GM21381 (cell line): ENCODE measurements around the gene ABCA7.
"Not testable (repeated sequence)": the region's sequence is repeated elsewhere in the genome, so short reads cannot be mapped to it uniquely, and the experiment has no call there.

Source experiments
- ATAC-seq: cut with Tn5 transposase; IDR thresholded peaks from one replicate; pipeline ENCODE4 v1.9.1; 2021; ENCODE audit warnings: mild to moderate bottlenecking, moderate library complexity; ENCODE audit not compliant: unreplicated experiment

ABCA7 gene

DNA sequence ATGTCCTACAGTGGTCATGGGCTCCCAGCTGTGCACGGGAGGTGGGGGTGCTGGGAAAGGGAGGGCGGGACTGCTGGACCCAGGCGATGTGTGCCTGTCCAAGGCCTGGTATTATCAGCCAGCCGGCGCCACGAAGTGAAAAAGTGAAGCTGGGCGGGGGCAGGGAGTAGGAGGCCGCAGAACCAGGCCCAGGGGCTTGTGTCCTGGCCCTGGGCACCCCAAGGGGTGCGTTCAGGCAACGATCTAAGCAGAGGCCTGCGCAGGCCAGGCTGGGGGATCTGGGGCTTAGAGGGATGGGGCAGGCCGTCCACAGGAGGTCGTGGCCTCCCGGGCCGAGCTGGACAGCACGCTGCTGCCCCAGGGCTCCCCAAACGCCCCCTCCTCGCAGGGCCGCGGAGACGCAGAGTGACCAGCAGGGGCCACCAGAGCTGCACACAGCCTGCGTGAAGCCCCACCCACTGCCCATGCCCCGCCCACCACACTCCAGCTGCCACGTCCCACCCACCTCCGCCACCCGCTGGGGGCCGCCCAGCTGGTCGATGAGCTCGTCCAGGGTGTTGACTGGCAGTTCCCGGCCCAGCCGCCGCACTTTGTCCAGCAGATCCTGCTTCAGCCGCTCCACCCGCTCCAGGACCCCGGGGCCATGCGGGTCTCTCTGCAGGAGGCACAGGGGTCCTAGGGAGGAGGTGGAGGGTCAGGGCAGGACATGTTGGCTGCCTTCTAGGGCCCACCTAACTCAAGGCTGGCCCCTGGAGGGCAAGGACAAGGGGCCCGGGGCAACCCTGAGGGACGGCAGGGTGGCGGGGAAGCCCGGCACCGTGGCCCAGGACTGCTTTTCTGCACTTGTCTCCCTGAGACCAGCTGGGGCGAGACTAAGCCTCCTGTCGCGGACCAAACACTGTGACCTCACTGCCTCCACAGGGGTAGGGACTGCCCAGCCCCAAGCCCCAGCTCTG, 73.4 kb downstream of the ABCA7 start:
- ATAC-seq, result peak; percentile 57

GRCh38 chr19:1113986-1114483, 74.1 kb downstream of the ABCA7 start:
- no peak for ATAC-seq

DNA sequence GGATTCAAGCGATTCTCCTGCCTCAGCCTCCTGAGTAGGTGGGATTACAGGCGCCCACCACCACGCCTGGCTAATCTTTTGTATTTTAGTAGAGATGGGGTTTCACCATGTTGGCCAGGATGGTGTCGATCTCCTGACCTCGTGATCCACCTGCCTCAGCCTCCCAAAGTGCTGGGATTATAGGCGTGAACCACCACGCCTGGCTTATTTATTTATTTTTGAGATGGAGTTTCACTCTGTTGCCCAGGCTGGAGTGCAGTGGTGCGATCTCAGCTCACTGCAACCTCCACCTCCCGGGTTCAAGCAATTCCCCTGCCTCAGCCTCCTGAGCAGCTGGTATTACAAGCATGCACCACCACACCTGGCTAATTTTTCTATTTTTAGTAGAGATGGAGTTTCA, 74.8 kb downstream of the ABCA7 start:
- not testable (repeated sequence) for ATAC-seq
